ENCODE results near the gene AKAP8L.
"Not testable (repeated sequence)": the region's sequence is repeated elsewhere in the genome, so short reads cannot be mapped to it uniquely, and the experiment has no call there.

AKAP8L gene

DNA sequence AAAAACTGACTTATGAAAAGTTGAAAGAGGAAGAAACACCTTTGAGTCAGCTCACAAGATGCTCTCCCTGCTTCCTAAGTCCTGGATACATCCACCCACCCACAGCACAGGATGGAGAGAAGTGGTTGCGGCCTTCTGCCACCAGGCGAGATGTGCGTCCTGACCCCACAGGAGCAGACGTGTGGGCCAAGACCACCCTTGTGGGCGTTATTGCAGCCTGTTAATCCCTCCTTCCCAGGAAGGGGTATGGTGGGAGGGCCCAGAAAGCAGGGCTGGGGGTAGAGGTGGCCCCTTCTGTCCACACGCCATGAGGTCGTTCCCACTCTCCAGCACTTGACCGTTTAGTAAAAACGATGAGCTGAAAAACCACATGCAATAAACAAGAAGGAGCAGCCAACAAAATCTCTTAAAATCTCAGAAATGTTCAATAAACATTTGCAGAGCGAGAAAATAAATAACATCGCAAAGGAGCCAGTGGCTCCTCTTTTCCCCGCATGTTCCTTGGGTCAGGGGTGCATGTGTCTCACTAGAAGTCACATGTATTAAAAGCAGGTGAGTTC, 2.4 kb upstream of the AKAP8L start:
- H3K4me3 ChIP-seq (ENCODE audit: low read depth, low read length), result no peak overlapping the region

DNA sequence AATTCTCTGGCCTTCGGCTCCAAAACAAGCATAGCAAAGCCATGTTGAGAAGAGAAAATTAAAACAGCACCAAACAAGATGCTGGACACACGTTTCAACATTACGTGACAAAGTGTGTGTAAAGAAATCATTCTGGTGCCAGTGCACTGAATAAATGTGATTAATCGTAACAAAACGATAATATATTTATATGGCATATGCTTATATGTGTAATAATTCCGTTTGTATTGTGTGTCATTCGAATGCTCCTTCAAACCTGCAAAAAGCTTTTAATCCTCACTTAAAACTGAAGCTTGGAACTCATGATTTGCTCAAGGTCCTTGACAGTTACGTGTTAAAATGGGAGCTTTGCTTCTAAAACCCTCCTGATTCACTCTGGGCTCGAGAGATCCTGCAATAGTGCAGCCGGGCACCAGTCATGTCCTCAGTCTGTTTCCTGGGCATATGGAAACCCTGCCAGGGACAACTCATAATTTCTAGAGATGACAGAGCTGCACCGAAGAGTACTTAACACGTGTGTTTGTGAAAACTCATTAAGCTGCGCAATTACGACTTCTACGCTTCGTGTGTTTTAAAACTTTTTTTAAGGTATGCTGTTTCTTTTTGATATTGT, 731 bp upstream of the AKAP8L start:
- H3K4me3 ChIP-seq (ENCODE audit: low read depth, low read length), result no peak overlapping the region

DNA sequence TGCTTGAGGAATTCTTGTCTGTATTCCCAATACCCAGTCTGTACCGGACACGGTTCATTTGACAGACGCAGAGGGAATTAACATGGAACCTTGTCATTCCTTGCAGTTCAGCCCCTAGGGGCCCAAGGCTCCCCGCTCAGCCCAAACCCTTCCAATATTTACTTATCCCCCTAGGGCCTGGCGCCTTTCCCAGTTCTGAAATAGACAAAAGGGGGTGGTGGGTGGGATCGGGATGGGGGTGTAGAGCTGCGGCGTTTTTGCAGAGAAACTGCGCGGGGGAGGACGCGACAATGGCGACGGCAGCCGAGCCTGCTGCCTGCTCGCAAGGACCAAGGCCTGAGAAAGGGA, 583 bp downstream of the AKAP8L start:
- H3K4me3 ChIP-seq (ENCODE audit: low read depth, low read length), result peak overlapping the region; percentile 97

DNA sequence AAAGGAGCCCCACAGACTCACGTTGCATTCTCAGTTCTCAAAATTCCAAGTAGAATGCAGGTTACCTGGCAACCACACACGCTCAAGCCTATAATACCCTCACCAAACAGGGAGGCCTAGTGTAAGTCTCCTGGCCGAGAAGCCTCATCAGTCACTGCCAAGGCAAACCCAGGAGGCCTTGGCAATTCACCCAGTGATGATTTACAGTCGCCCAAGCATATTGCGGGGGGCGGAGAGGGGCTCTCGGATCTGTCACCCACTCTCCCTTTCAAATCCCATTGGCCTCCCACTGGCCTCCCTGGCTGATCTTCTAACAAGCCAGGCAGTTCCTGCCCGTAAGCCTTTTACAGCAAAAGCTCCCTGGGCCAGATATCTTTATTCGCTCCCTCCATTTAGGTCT, 1.1 kb downstream of the AKAP8L start:
- peak overlapping the region; percentile 97 for H3K4me3 ChIP-seq (ENCODE audit: low read depth, low read length)

DNA sequence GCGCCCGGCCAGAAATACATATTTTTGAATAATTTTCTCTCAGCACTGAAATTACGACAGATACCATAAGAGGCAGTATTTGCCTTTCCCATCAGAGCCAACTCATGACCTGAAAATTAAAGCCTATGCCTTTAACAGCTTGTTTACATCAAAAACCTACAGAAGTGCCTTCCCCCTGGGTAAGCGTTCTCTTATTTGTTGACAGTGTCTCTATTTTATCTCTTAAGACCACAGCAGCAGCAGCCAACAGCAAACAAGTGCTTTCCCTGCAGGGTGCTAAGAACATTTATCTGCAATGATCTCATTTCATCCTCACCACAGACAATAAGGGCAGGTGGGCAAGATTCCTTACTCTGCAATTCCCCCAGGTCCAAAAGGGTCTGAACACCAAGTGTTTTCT, 6.0 kb downstream of the AKAP8L start:
- H3K4me3 ChIP-seq (ENCODE audit: low read depth, low read length), result no peak overlapping the region

DNA sequence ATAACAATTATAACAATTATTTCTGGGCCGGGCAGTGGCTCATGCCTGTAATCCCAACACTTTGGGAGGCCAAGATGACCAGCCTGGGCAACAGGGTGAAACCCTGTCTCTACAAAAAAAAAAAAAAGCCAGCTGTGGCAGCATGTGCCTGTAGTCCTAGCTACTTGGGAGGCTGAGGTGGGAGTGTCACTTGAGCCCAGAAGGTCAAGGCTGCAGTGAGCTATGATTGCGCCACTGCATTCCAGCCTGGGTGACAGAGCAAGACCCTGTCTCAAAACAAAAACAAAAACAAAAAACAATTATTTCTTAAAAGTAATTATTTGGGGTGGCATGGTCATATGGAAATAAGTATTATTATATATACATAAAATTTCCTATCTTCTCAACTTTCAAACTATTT, 7.4 kb downstream of the AKAP8L start:
- not testable (repeated sequence) for H3K4me3 ChIP-seq (ENCODE audit: low read depth, low read length)

DNA sequence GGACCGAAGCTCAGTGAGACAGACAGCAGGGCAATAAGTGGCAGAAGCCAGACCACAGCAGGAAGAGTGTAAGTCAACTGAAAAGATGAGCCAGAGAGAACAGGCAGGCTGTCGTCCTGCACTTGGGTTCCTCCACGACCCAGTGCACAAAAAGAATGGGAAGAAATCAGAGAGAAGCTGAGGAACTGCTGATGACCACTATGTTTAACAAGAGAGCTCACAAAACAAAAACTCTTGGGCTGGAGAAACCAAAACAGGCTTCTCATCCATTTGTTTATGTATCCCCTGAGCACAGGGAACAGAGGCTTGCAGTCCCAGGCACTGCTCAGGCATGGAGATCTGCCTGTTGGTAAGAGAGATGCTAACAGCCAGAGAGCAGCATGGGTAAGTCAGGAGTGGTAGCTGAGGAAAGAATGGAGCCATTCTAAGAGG, 14.0 kb downstream of the AKAP8L start:
- no peak overlapping the region for H3K4me3 ChIP-seq (ENCODE audit: low read depth, low read length)

DNA sequence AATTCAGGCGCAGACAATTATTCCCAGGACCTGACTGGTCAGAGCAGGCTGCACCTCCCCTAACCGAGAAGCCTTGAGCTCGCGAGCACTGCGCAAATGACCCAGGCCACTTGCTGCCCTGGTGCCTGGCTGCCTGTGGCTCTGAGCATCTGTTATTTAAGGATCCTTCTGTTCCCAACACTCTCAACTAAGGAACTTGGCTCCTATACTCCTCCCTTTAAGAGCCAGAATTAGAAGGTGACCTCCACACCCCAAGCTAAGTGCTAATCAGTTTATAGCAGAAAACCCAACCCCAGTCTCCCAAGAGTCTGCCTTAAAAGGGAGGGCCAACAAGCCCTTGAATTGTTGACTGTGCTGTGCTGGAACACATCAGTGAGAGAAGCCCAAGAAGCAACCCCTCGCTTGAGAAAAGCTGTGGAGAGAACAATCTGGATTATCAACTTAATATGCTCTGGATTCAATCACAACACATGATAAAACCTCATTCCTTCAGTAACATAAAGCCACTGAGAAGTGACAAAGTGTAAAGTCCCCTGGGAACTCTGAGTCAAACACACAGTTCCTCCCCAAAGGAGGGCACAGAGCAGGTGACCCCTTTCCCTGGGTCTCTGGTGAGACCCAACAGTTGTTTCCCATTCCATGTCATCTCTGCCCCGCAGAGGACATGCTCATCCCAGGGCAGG, 14.6 kb downstream of the AKAP8L start:
- H3K4me3 ChIP-seq (ENCODE audit: low read depth, low read length), result no peak overlapping the region

DNA sequence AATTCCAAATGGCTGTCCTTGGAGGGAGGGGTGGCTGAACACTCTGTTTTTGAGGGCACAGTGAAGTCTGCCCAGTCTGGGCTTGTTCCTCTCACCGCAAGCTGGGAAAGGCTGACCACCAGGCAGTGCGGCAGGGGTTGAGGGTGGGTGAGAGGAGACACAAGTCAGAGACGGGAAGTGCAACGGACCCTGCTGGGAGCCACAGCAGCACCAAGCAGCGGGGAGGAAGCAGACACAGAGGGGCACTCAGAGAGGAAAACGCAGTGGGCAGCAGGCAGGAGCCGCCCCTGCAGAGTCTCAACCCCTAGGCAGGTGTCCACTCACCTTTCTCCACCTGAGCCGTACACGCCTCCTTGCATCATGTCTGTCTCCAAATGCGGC, 15.6 kb downstream of the AKAP8L start:
- no peak overlapping the region for H3K4me3 ChIP-seq (ENCODE audit: low read depth, low read length)

DNA sequence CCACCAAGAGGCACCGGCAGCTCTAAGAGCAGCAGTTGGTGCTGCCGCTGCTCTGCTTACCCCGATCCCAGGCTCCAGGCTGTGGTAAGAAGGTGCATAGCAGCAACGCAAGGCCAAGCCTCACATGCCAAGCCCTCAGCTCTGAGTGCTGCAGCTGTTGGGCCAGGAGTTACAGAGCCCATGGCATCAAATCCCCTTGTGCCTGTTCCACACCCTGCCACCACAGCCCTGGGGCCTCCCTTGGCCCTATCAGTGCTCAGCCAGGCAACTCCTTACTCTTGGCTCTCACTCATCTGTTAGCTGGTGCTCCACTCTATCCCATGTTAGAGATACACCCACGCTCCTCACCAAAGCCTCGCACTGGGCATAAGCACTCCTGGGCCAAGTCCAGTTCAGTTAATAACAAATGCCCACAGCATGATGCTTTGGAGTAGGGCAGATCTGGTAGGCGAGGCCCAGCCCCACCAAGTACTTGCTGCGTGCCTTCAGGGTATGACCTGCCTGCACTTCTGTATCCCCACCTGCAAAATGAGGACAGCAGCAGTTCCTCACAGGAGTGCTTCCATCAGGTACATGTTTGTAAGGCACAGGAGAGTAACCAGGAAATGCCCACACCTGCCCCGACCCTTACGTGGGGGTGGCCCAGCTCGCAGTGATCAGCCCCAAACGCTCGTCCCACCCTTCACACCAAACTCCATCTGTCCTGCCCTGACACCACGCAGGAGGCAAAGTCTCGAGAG, 16.2 kb downstream of the AKAP8L start:
- H3K4me3 ChIP-seq (ENCODE audit: low read depth, low read length), result no peak overlapping the region

DNA sequence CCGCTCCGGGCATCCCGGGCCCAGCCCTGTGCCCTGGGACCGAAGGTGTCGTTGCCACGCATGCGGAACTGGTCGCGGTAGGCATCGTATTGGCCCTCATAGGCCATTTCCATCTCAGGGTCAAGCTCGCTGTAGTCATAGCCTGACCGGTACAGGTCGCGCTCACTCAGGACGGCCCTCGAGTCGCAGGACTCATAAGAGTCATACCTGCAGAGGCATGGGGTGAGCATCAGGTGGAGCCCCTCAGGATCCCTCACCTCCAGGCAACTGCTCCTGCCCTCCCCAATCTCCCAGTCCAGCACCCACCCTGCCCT, 17.4 kb downstream of the AKAP8L start:
- no peak overlapping the region for H3K4me3 ChIP-seq (ENCODE audit: low read depth, low read length)

DNA sequence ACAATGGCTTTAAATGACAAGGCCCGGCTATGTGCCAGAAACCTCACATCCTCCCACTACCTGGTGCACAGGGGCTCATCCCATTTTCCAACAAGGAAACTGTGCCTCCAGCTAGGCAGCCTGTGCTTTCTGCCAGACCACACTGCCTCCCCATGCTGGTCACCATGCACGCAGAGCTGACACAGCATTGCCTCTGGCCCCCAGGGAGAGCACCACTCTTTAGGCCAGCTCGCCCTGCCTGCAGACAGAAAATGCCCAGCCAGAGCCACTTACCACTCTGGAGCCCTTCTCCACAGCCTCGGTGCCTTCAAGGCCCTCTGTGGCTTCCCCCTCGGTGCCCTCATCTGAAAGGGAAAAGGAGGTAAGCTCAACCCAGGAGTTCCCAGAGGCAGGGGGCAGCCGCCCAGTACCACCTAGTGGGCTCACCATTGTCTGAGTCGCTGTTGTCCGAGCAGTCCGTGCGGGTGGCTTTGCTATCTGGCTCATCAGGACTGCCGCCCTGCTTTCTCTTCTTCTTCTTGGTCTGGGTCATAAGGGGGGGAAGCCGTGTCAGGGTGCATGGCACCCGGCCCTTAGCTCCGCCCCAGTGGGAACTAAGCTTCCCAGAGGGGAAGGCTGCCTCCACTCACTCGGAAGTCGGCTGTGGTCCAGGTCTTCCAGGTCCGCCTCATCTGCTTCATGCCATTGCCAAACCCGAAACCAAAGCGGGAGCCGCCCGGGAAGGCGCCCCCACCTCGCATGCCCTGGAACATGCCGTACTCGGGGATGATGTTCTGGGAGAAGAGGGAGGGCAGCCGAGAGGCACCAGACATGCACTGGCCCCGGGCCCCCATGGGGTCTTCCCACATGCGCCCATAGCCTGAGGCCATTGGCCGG, 18.0 kb downstream of the AKAP8L start:
- H3K4me3 ChIP-seq (ENCODE audit: low read depth, low read length), result no peak overlapping the region

DNA sequence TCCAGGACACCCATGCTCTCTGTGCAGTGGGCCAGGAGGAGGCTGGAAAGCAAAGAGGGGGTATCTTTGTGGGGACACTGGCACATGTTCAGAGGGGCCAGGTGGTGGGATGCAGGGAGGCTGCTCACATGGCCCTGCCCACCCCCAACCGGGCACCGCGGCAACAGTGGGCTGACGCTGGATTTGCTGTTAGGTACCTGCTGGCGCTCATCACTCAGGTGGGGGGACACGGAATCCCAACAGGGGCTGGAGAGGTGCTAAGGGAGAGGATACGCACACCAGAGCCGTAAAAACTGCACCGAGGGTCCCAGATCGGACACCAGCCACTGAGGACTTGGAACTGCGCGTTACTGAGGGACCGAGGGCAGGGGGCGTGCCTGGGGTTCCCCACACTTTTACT, 19.2 kb downstream of the AKAP8L start:
- H3K4me3 ChIP-seq (ENCODE audit: low read depth, low read length), result no peak overlapping the region

DNA sequence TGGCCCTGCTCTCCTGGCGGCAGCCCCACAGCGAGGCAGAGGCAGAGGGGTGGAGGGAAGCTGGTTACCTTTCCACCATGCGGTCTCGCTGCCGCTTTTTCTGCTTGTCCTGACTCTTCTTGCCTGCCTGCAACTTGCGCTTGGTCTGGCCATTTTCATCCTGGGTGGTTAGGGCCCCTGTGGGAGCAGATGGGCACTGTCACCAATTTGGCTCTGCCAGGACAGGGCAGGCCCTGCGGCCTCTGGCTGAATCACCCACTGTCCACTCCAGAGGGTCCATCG, 19.6 kb downstream of the AKAP8L start:
- no peak overlapping the region for H3K4me3 ChIP-seq (ENCODE audit: low read depth, low read length)

DNA sequence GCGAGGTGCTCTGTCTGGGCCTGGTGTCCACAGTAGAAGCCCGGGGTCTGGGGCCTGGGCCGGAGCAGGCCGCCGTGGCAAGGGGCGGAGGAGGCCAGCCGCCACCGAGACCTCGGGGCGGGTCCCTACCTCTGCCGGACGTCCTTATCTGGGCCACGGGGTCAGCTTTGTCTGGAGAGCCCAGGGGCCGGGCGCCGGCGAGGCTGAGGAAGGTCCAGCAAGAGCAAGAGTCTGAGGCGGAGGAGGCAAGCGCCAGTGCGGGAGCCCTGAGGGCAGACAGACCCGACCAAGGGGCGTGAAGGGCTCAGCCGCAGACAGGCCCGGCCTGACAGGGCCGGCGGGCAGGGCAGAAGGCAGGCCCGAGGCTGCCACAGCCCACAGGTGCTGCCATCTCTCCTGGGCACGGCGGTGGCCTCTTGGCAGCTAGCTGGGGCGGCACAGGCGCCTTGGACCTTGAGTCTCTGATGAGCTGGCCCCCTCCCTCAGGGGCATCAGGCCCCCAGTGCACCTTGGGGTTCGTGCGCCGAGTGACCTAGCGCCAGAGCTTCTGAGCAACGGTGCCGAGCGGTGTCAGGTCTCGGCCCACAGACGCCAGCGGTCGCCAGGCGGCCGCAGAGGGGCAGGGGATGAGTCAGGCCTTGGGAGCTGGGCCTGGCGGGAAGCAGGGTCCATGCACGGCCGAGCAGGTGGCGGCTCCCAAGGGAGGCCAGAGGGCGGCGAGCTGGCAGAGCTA, 20.1 kb downstream of the AKAP8L start:
- no peak overlapping the region for H3K4me3 ChIP-seq (ENCODE audit: low read depth, low read length)

DNA sequence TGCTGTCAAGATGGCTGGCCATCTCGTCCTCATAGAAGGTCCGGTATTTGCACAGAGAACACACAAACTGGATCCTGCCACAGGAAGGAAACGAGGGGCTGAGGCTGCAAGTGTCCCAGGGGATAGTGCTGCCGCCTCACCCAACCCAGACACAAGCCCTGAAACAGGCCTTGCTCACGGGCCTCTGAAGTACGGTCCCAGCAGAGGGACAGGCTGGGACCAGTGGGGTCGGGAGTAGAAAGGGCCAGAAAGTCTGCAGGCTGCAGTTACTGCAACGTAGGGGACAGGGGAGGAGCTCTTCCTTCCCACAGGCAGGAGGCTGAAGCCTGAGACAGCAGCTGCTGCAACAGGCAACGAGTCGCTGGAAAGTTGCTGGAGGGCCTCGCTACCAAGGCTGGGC, 21.0 kb downstream of the AKAP8L start:
- H3K4me3 ChIP-seq (ENCODE audit: low read depth, low read length), result no peak overlapping the region

DNA sequence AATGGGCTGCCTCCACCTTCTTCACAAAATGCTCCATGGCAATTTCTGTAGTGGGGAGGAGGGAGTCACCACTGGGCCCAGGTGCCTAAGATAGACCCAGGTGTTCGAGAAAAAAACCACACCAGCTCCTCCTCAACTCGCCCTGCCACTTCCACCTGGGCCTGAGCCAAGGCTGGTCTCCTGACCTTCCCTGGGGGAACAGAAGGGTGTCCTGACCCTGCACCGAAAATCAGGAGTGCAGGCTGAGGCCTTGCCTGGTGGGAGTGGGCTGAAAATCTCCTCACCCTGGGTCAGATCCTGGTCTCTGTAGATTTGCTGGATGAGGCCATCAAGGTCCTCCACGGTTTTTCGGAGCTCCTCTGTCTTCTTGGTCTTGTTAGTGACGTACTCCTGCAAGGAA, 21.6 kb downstream of the AKAP8L start:
- H3K4me3 ChIP-seq (ENCODE audit: low read depth, low read length), result no peak overlapping the region

DNA sequence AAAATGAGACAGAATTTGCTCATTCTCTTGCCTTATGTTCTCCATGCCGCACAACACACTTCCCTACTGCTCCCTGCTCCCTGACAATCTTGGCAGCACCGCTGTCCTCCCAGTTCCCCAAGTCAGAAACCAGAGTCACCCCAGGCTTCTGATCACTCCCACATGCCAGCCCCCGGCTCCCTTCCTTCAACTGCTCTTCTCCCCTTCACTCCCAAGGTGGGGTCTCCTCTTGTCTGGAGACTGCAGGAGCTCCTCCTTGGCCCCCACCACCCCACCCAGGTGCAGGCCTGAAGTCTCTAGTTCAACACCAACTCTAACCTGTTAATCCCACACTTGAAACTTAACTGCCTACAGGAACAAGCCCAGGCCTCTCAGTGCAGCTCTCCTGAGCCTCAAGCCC, 22.4 kb downstream of the AKAP8L start:
- H3K4me3 ChIP-seq (ENCODE audit: low read depth, low read length), result no peak overlapping the region

DNA sequence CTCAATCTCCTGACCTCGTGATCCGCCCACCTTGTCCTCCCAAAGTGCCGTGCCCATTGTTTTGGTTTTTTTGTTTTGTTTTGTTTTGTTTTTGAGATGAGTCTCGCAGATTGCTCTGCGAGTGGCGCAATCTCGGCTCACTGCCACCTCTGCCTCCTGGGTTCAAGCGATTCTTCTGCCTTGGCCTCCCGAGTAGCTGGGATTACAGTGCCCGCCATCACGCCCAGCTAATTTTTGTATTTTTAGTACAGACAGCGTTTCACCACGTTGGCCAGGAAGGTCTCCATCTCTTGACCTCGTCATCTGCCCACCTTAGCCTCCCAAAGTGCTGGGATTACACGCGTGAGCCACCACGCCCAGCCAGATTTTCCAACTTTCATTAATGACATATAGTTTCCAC, 23.5 kb downstream of the AKAP8L start:
- not testable (repeated sequence) for H3K4me3 ChIP-seq (ENCODE audit: low read depth, low read length)

DNA sequence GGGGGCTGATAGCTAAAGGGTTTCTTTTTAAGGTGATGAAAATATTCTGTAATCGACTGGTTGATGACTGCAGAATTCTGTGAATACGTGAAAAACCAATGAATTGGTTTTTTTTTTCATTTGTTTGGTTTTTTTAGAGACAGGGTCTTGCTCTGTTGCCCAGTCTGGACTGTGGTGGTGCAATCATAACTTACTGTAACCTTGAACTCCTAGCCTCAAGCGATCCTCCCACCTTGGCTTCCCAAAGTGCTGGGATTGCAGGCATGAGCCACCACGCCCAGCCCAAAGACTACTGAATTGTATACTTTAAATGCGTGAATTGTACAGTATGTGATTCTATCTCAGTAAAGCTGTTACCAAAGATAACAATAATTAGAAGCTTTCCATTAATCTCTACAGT, 24.4 kb downstream of the AKAP8L start:
- no peak overlapping the region for H3K4me3 ChIP-seq (ENCODE audit: low read depth, low read length)

DNA sequence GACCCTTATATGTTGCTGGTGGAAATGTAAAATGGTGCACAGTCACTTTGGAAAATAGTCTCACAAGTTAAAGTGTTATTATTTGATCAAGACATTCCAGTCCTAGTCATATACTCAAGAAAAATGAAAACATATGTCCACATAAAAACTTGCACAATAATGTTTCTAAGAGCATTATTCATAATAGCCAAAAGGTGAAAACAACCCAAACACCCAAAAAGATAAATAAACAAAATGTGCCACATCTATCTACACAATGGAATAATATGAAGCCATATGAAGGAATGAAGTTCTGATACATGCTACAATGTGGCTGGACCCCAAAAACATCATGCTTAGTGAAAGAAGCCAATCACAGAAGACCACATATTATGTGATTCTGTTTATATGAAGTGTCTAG, 24.8 kb downstream of the AKAP8L start:
- H3K4me3 ChIP-seq (ENCODE audit: low read depth, low read length), result no peak overlapping the region
